PC-3 (cell line): ENCODE measurements around the gene SEC24B. TPM values are rescaled to one million over a fixed set of nuclear protein-coding genes. Genes with fewer than 3 reads are reported as not detected.
"Not testable (repeated sequence)": the region's sequence is repeated elsewhere in the genome, so short reads cannot be mapped to it uniquely, and the experiment has no call there.

Source experiments
- ATAC-seq: fragments of 200-7000 bp; cut with Tn5 transposase; 2 replicates; pipeline ENCODE4 v1.9.1; 2020; ENCODE audit warnings: mild to moderate bottlenecking, moderate library complexity
- BruUV-seq: library from RNA; stranded (reverse); fragments of 400-500 nt; replicated peaks from 2 replicates; lab custom pipeline; 2021; lab: Mats Ljungman, UMichigan
- CTCF ChIA-PET: fragments of 300-600 bp; sonication (Branson Sonifier 250); formaldehyde crosslinking; loops from one replicate; lab custom pipeline; 2022; ENCODE audit warnings: antibody characterized with exemption; lab: Charles Lee
- POLR2A ChIA-PET: fragments of 300-600 bp; sonication (Branson Sonifier 250); formaldehyde crosslinking; loops from one replicate; lab custom pipeline; 2022; ENCODE audit warnings: antibody characterized with exemption; ENCODE audit not compliant: unreplicated experiment; lab: Charles Lee
- DNase-seq: peaks from one replicate; pipeline ENCODE4 v3.0.0-alpha.2; 2015
- H2AFZ ChIP-seq: fragments of 300-600 bp; sonication (generic); 2 replicates; pipeline ENCODE4 v1.6.0; 2016; ENCODE audit warnings: antibody characterized with exemption, low read length
- H3F3A ChIP-seq: fragments of 300-600 bp; sonication (generic); one replicate; pipeline ENCODE4 v1.6.0; 2017; ENCODE audit warnings: antibody characterized with exemption, low read length, control low read depth, mild to moderate bottlenecking; ENCODE audit not compliant: unreplicated experiment
- H3K27ac ChIP-seq: fragments of 300-600 bp; sonication (generic); 2 replicates; pipeline ENCODE4 v1.5.1; 2016; ENCODE audit warnings: mild to moderate bottlenecking, low read length
- H3K27me3 ChIP-seq: fragments of 300-600 bp; sonication (generic); 2 replicates; pipeline ENCODE4 v1.6.1; 2016; ENCODE audit warnings: low read length, mixed read lengths
- H3K36me3 ChIP-seq: fragments of 300-600 bp; sonication (generic); 2 replicates; pipeline ENCODE4 v1.6.1; 2016; ENCODE audit warnings: low read depth, mixed run types, low read length, mixed read lengths
- H3K4me1 ChIP-seq: fragments of 300-600 bp; sonication (generic); 2 replicates; pipeline ENCODE4 v1.5.1; 2016; ENCODE audit warnings: low read length; ENCODE audit not compliant: insufficient read depth
- H3K4me2 ChIP-seq: fragments of 300-600 bp; sonication (generic); 2 replicates; pipeline ENCODE4 v1.6.0; 2016; ENCODE audit warnings: low read length
- H3K4me3 ChIP-seq: fragments of 300-600 bp; sonication (generic); 2 replicates; pipeline ENCODE4 v1.5.1; 2016; ENCODE audit warnings: mild to moderate bottlenecking, low read length, mixed read lengths
- H3K79me2 ChIP-seq: fragments of 300-600 bp; sonication (generic); 2 replicates; pipeline ENCODE4 v1.6.1; 2017; ENCODE audit warnings: low read length, mixed read lengths
- H3K9ac ChIP-seq: fragments of 300-600 bp; sonication (generic); 2 replicates; pipeline ENCODE4 v1.6.0; 2016; ENCODE audit warnings: mild to moderate bottlenecking, low read length
- H3K9me2 ChIP-seq: fragments of 300-600 bp; sonication (generic); replicated peaks from 2 replicates; pipeline ENCODE4 v1.6.1; 2016; ENCODE audit warnings: mixed run types, low read length, mixed read lengths
- H3K9me3 ChIP-seq: fragments of 300-600 bp; sonication (generic); 2 replicates; pipeline ENCODE4 v1.6.1; 2016; ENCODE audit warnings: low read length, mixed read lengths
- H4K20me1 ChIP-seq: fragments of 300-600 bp; sonication (generic); 2 replicates; pipeline ENCODE4 v1.6.1; 2016; ENCODE audit warnings: low read length, mixed read lengths
- EZH2 ChIP-seq: fragments of 300-600 bp; sonication (generic); IDR thresholded peaks from one replicate; pipeline ENCODE4 v1.6.1; 2017; ENCODE audit warnings: antibody characterized with exemption, mild to moderate bottlenecking, low read length; ENCODE audit not compliant: unreplicated experiment
- EZH2phosphoT487 ChIP-seq: fragments of 300-600 bp; sonication (generic); IDR thresholded peaks from 2 replicates; pipeline ENCODE4 v1.6.1; 2018; ENCODE audit warnings: mild to moderate bottlenecking, antibody characterized with exemption, low read length, borderline replicate concordance
- intact Hi-C: fragments of 100-400 bp; cut with micrococcal nuclease; formaldehyde crosslinking; loops from 2 replicates; pipeline ENCODE4 v1.9.0; 2023
- total RNA-seq: library from RNA; depleted of rRNA; stranded (reverse); fragments of >200 nt; gene quantifications from 2 replicates; pipeline ENCODE4 v1.2.3, GENCODE V29; 2014
- TF ChIP-seq, protein P1 (sequence below): fragments of 300-600 bp; sonication (generic); conservative IDR thresholded peaks from 2 replicates; pipeline ENCODE4 v1.5.1; 2017; ENCODE audit warnings: antibody characterized with exemption, low read depth, mild to moderate bottlenecking, low read length

Gene SEC24B
- total RNA-seq, 1 experiment from 2014 or later = 11.3 TPM

DNA sequence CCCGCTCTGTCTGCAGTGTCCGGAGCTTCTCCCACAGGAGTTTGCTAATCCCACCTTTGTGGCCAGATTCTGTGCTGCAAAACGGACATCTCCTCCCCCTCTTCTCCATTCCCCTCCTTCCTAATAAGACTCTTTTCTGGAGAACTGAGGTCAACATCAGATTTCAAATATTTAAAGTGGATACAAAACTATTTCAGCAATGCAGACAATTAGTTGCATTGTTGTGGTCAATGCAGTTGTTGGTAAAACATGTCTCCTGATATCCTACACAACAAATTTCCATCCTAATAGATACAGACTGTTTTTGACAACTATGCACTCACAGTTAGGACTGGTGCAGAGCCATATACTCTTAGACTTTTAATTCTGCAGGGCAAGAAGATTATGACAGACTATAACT, 121.4 kb downstream of the SEC24B start:
- no peaks in the 10 kb centered on the region for H3K9me3 ChIP-seq
- intact Hi-C loops = no loop called here
- H3K27me3 ChIP-seq = no peaks in the 10 kb centered on the region
- no peaks in the 10 kb centered on the region for H4K20me1 ChIP-seq
- POLR2A ChIA-PET = no interaction called here
- H3K9me2 ChIP-seq = no peaks in the 10 kb centered on the region
- no peak overlapping the region for H3K4me3 ChIP-seq
- ATAC-seq (no peak), DNase-seq (no peak)
- H3K4me2 ChIP-seq = no peak overlapping the region
- H3K4me1 ChIP-seq = peaks cover 8% of the 10 kb centered on the region
- H2AFZ ChIP-seq = no peak overlapping the region
- no peaks in the 10 kb centered on the region for H3F3A ChIP-seq
- CTCF ChIA-PET = no interaction called here
- H3K36me3 ChIP-seq = no peaks in the 10 kb centered on the region
- no peak for TF ChIP-seq EZH2
- TF ChIP-seq, protein P1, sequence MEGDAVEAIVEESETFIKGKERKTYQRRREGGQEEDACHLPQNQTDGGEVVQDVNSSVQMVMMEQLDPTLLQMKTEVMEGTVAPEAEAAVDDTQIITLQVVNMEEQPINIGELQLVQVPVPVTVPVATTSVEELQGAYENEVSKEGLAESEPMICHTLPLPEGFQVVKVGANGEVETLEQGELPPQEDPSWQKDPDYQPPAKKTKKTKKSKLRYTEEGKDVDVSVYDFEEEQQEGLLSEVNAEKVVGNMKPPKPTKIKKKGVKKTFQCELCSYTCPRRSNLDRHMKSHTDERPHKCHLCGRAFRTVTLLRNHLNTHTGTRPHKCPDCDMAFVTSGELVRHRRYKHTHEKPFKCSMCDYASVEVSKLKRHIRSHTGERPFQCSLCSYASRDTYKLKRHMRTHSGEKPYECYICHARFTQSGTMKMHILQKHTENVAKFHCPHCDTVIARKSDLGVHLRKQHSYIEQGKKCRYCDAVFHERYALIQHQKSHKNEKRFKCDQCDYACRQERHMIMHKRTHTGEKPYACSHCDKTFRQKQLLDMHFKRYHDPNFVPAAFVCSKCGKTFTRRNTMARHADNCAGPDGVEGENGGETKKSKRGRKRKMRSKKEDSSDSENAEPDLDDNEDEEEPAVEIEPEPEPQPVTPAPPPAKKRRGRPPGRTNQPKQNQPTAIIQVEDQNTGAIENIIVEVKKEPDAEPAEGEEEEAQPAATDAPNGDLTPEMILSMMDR = no peak
- no peak for TF ChIP-seq EZH2phosphoT487
- H3K79me2 ChIP-seq = peaks cover 4% of the 10 kb centered on the region; the same call in 1 of the 2 replicates
- BruUV-seq = no TSS peak
- H3K9ac ChIP-seq = no peak overlapping the region
- H3K27ac ChIP-seq = no peak overlapping the region

GRCh38 chr4:109557433-109557832, 123.8 kb downstream of the SEC24B start:
- H3K4me3 ChIP-seq = no peak overlapping the region
- POLR2A ChIA-PET = no interaction called here
- H3F3A ChIP-seq = peaks cover 4% of the 10 kb centered on the region
- H3K79me2 ChIP-seq = peaks cover 17% of the 10 kb centered on the region
- no peaks in the 10 kb centered on the region for H3K9me2 ChIP-seq
- no peak overlapping the region for H3K27ac ChIP-seq
- DNase-seq (no peak), ATAC-seq (no peak)
- H2AFZ ChIP-seq = no peak overlapping the region
- no peaks in the 10 kb centered on the region for H4K20me1 ChIP-seq
- CTCF ChIA-PET = no interaction called here
- no peak overlapping the region for H3K4me2 ChIP-seq
- no peaks in the 10 kb centered on the region for H3K36me3 ChIP-seq
- BruUV-seq = no TSS peak
- H3K9ac ChIP-seq = no peak overlapping the region
- no peaks in the 10 kb centered on the region for H3K27me3 ChIP-seq
- intact Hi-C loops = no loop called here
- peaks cover 15% of the 10 kb centered on the region for H3K4me1 ChIP-seq
- H3K9me3 ChIP-seq = no peaks in the 10 kb centered on the region
- TF ChIP-seq EZH2phosphoT487 (no peak), EZH2 (no peak)
- TF ChIP-seq, protein P1 = no peak

- not testable (repeated sequence) for DNase-seq
Observed at GRCh38 chr4:109558095-109558494, 124.5 kb downstream of the SEC24B start.

More at GRCh38 chr4:109558095-109558494, 124.5 kb downstream of the SEC24B start:
- ATAC-seq, H3K9ac ChIP-seq, H3K27ac ChIP-seq, BruUV-seq, intact Hi-C loops, H3K9me2 ChIP-seq, H3K36me3 ChIP-seq, H3K9me3 ChIP-seq, H4K20me1 ChIP-seq, H3F3A ChIP-seq, H3K27me3 ChIP-seq, H3K4me3 ChIP-seq, H3K4me2 ChIP-seq, H2AFZ ChIP-seq, POLR2A ChIA-PET: not testable (repeated sequence)
- H3K4me1 ChIP-seq = peaks cover 15% of the 10 kb centered on the region
- CTCF ChIA-PET = interaction anchor here (0.6 to 1.0 kb wide), 2 partner anchors 100 to 389 kb away, joined by 3 to 4 read pairs; no protein-coding TSS in a partner anchor
- H3K79me2 ChIP-seq = peaks cover 23% of the 10 kb centered on the region
